CD4-positive, alpha-beta T cell treated with Interleukin-21 for 1 hour (primary cell): ENCODE results near the gene CYP2J2.
"Not testable (repeated sequence)": the region's sequence is repeated elsewhere in the genome, so short reads cannot be mapped to it uniquely, and the experiment has no call there.

Source experiments
- DNase-seq: peaks from one replicate; pipeline ENCODE4 v3.0.0-alpha.2; 2020

Gene CYP2J2

GRCh38 chr1:59926381-59927123 lies at the start of gene CYP2J2:
CYP2J2 (minus strand) TSS chr1:59926773; CDS start chr1:59926746, 27 bp downstream.
- peak; percentile 11 for DNase-seq

GRCh38 chr1:59973719-59974118 lies 47.1 kb upstream of the CYP2J2 start:
- DNase-seq: no peak

- no peak for DNase-seq
These were observed 45.8 kb upstream of the CYP2J2 start for GRCh38 chr1:59972216-59972927.

GRCh38 chr1:59971464-59971911 lies 44.9 kb upstream of the CYP2J2 start:
- peak; percentile 24 for DNase-seq

GRCh38 chr1:59969542-59970175 lies 43.1 kb upstream of the CYP2J2 start:
- not testable (repeated sequence) for DNase-seq

GRCh38 chr1:59968746-59969145 lies 42.2 kb upstream of the CYP2J2 start:
- DNase-seq: not testable (repeated sequence)

- DNase-seq: no peak
These were observed 41.2 kb upstream of the CYP2J2 start for GRCh38 chr1:59967780-59968179.

GRCh38 chr1:59967141-59967697 lies 40.6 kb upstream of the CYP2J2 start:
- no peak for DNase-seq

- DNase-seq: no peak
These were observed 25.5 kb upstream of the CYP2J2 start for GRCh38 chr1:59952065-59952464.

- DNase-seq: no peak
These were observed 23.1 kb upstream of the CYP2J2 start for GRCh38 chr1:59949648-59950047.

GRCh38 chr1:59948990-59949389 lies 22.4 kb upstream of the CYP2J2 start:
- DNase-seq: no peak

GRCh38 chr1:59947047-59947938 lies 20.7 kb upstream of the CYP2J2 start:
- DNase-seq: peak; percentile 50

- no peak for DNase-seq
These were observed 19.2 kb upstream of the CYP2J2 start for GRCh38 chr1:59945790-59946189.

GRCh38 chr1:59939393-59939792 lies 12.8 kb upstream of the CYP2J2 start:
- DNase-seq: no peak

- no peak for DNase-seq
These were observed 11.2 kb upstream of the CYP2J2 start for GRCh38 chr1:59937636-59938210.

GRCh38 chr1:59936358-59936821 lies 9.8 kb upstream of the CYP2J2 start:
- DNase-seq: no peak

- DNase-seq: no peak
These were observed 2.4 kb upstream of the CYP2J2 start for GRCh38 chr1:59928996-59929395.

GRCh38 chr1:59927213-59927612 lies 640 bp upstream of the CYP2J2 start:
- no peak for DNase-seq

GRCh38 chr1:59924653-59925052 lies 1.9 kb downstream of the CYP2J2 start:
- no peak for DNase-seq

- DNase-seq: not testable (repeated sequence)
These were observed 5.2 kb downstream of the CYP2J2 start for GRCh38 chr1:59921258-59921899.

GRCh38 chr1:59919746-59920145 lies 6.8 kb downstream of the CYP2J2 start:
- no peak for DNase-seq
